IMR-90 (cell line): Measurements from ENCODE around the gene SEPTIN3.

Experiments used
- CTCF ChIP-seq: conservative IDR thresholded peaks from 2 replicates; pipeline ENCODE4 v1.5.1; 2012; ENCODE audit warnings: mild to moderate bottlenecking, low read depth, low read length, improper control_type of control experiment
- MAZ ChIP-seq: IDR thresholded peaks from 2 replicates; pipeline ENCODE4 v1.6.1; 2012; ENCODE audit warnings: low read depth, mild to moderate bottlenecking, low read length, improper control_type of control experiment, moderate library complexity, borderline replicate concordance
- POLR2A ChIP-seq: IDR thresholded peaks from 2 replicates; pipeline ENCODE4 v1.6.1; 2012; ENCODE audit warnings: mild to moderate bottlenecking, low read depth, low read length
- RAD21 ChIP-seq: IDR thresholded peaks from 2 replicates; pipeline ENCODE4 v1.6.1; 2012; ENCODE audit warnings: low read length, improper control_type of control experiment
- RFX5 ChIP-seq: IDR thresholded peaks from 2 replicates; pipeline ENCODE4 v1.8.0; 2012; ENCODE audit warnings: low read depth, mild to moderate bottlenecking, low read length, moderate library complexity
- USF2 ChIP-seq: fragments of 150-350 bp; IDR thresholded peaks from 2 replicates; pipeline ENCODE4 v1.6.1; 2017; ENCODE audit warnings: mild to moderate bottlenecking, antibody characterized with exemption, low read length, low read depth

GRCh38 chr22:41952713-41953112 is 16.5 kb upstream of the SEPTIN3 start:
- no peak for TF ChIP-seq RAD21
- TF ChIP-seq POLR2A = no peak
- TF ChIP-seq CTCF = no peak
- no peak for TF ChIP-seq RFX5
- TF ChIP-seq USF2 = no peak
- no peak for TF ChIP-seq MAZ
